GM20000 (cell line): ENCODE data around the gene TCF7.

ENCODE experiments used
- DNase-seq: peaks from one replicate; pipeline ENCODE4 v3.0.0; 2012; ENCODE audit warnings: low spot score
- CTCF ChIP-seq: IDR thresholded peaks from 2 replicates; pipeline ENCODE4 v1.5.1; 2012; ENCODE audit warnings: mild to moderate bottlenecking, control low read depth; ENCODE audit errors: extremely low read depth, missing control alignments

The TCF7 gene

GRCh38 chr5:134113902-134114875, at the start of gene TCF7:
TCF7 (plus strand) TSS chr5:134114681; CDS start chr5:134114907, 226 bp downstream.
- no peak for TF ChIP-seq CTCF

GRCh38 chr5:134069553-134069952, 44.9 kb upstream of the TCF7 start:
- no peak for TF ChIP-seq CTCF
- DNase-seq = no peak

More at GRCh38 chr5:134113902-134114875, at the start of gene TCF7:
- peak; percentile 98 for DNase-seq

GRCh38 chr5:134070725-134071613, 43.5 kb upstream of the TCF7 start:
- TF ChIP-seq CTCF = no peak
- peak; percentile 61 for DNase-seq

- TF ChIP-seq CTCF = no peak
- peak; percentile 25 for DNase-seq
These were observed 42.8 kb upstream of the TCF7 start for GRCh38 chr5:134071614-134072207.

- no peak for TF ChIP-seq CTCF
- DNase-seq = no peak
These were observed 41.8 kb upstream of the TCF7 start for GRCh38 chr5:134072471-134073210.

- no peak for TF ChIP-seq CTCF
- no peak for DNase-seq
These were observed 41.1 kb upstream of the TCF7 start for GRCh38 chr5:134073404-134073803.
